GM10266 (cell line): ENCODE measurements around the gene ADAMTSL1.

ENCODE experiments used
- DNase-seq: peaks from one replicate; pipeline ENCODE4 v3.0.0; 2012; ENCODE audit errors: extremely low spot score
- CTCF ChIP-seq: IDR thresholded peaks from 2 replicates; pipeline ENCODE4 v1.5.1; 2012; ENCODE audit warnings: mild to moderate bottlenecking, low read depth; ENCODE audit not compliant: control insufficient read depth, insufficient read depth; ENCODE audit errors: missing control alignments

Gene ADAMTSL1

GRCh38 chr9:18682907-18683306, 209.0 kb downstream of the ADAMTSL1 start:
- DNase-seq: no peak

GRCh38 chr9:18683312-18683711, 209.4 kb downstream of the ADAMTSL1 start:
- no peak for DNase-seq

More at GRCh38 chr9:18682907-18683306, 209.0 kb downstream of the ADAMTSL1 start:
- no peak for TF ChIP-seq CTCF

GRCh38 chr9:18683851-18684250, 209.9 kb downstream of the ADAMTSL1 start:
- no peak for DNase-seq
- no peak for TF ChIP-seq CTCF

More at GRCh38 chr9:18683312-18683711, 209.4 kb downstream of the ADAMTSL1 start:
- no peak for TF ChIP-seq CTCF

- no peak for TF ChIP-seq CTCF
- no peak for DNase-seq
Measured at GRCh38 chr9:18684593-18685317, 210.8 kb downstream of the ADAMTSL1 start.

GRCh38 chr9:18688581-18689565, 214.9 kb downstream of the ADAMTSL1 start:
- TF ChIP-seq CTCF: no peak
- DNase-seq: no peak

- no peak for DNase-seq
- no peak for TF ChIP-seq CTCF
Measured at GRCh38 chr9:18689921-18690320, 216.0 kb downstream of the ADAMTSL1 start.

GRCh38 chr9:18692268-18692667, 218.3 kb downstream of the ADAMTSL1 start:
- no peak for DNase-seq
- no peak for TF ChIP-seq CTCF
